ENCODE results near the gene INPP5A.

DNA sequence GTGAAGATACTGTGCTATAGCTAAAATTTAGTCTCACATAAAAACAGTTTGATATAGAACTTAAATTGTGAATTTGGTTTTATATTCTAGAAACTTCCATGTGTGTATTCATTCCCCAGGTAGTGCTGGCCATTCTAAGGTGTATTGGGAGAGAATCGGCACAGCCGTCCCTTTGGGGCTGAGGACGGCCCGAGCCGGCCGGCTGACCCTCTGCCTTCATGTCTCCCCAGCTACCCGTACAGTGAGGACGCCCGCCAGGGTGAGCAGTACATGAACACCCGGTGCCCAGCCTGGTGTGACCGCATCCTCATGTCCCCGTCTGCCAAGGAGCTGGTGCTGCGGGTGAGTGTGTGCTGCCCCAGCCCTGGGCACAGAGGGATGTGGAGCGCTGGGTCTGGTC, 239.9 kb downstream of the INPP5A start:
- TF ChIP-seq EZH2phosphoT487 (IDR thresholded peaks at IDR 0.05; ENCODE audit: low read depth, severe bottlenecking, unreplicated experiment) (no peak), EZH2 (IDR thresholded peaks at IDR 0.05; ENCODE audit: borderline replicate concordance) (no peak)
- TF ChIP-seq, protein P1, sequence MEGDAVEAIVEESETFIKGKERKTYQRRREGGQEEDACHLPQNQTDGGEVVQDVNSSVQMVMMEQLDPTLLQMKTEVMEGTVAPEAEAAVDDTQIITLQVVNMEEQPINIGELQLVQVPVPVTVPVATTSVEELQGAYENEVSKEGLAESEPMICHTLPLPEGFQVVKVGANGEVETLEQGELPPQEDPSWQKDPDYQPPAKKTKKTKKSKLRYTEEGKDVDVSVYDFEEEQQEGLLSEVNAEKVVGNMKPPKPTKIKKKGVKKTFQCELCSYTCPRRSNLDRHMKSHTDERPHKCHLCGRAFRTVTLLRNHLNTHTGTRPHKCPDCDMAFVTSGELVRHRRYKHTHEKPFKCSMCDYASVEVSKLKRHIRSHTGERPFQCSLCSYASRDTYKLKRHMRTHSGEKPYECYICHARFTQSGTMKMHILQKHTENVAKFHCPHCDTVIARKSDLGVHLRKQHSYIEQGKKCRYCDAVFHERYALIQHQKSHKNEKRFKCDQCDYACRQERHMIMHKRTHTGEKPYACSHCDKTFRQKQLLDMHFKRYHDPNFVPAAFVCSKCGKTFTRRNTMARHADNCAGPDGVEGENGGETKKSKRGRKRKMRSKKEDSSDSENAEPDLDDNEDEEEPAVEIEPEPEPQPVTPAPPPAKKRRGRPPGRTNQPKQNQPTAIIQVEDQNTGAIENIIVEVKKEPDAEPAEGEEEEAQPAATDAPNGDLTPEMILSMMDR (IDR thresholded peaks at IDR 0.05; ENCODE audit: poor library complexity), result no peak
